WTC11 (cell line): ENCODE results near the gene ADSL. TPM values are rescaled to one million over a fixed set of nuclear protein-coding genes. Genes with fewer than 3 reads are reported as not detected.

ENCODE experiments used
- ATAC-seq: fragments of 200-7000 bp; cut with Tn5 transposase; 2 replicates; pipeline ENCODE4 v1.10.0; 2021; ENCODE audit warnings: mild to moderate bottlenecking, moderate library complexity
- CTCF ChIA-PET: fragments of 300-600 bp; sonication (Branson Sonifier 250); formaldehyde crosslinking; loops from one replicate; lab custom pipeline; 2021; ENCODE audit warnings: antibody characterized with exemption; lab: Charles Lee
- POLR2A ChIA-PET: fragments of 350-600 bp; sonication (Branson Sonifier 250); formaldehyde crosslinking; loops from one replicate; lab custom pipeline; 2021; ENCODE audit warnings: antibody characterized with exemption; lab: Charles Lee
- DNase-seq: peaks from one replicate; pipeline ENCODE4 v3.0.0; 2021; ENCODE audit warnings: low spot score
- H3K27ac Mint-ChIP-seq: 2 replicates; pipeline ENCODE4 v1.8.0; 2021; ENCODE audit warnings: mixed read lengths
- H3K27me3 Mint-ChIP-seq: 2 replicates; pipeline ENCODE4 v1.8.0; 2021; ENCODE audit warnings: low read depth, mild to moderate bottlenecking, moderate library complexity, mixed read lengths
- H3K36me3 Mint-ChIP-seq: 2 replicates; pipeline ENCODE4 v1.8.0; 2021; ENCODE audit warnings: mixed read lengths
- H3K4me1 Mint-ChIP-seq: 2 replicates; pipeline ENCODE4 v1.8.0; 2022; ENCODE audit warnings: mixed read lengths
- H3K4me3 Mint-ChIP-seq: 2 replicates; pipeline ENCODE4 v1.8.0; 2021; ENCODE audit warnings: mild to moderate bottlenecking, moderate library complexity, mixed read lengths
- H3K9me3 Mint-ChIP-seq: 2 replicates; pipeline ENCODE4 v1.8.0; 2021; ENCODE audit warnings: mixed read lengths
- ATF6 ChIP-seq: sonication (generic); formaldehyde crosslinking; IDR thresholded peaks from 2 replicates; pipeline ENCODE4 v1.8.1; 2023; ENCODE audit warnings: mild to moderate bottlenecking, missing genetic modification reagents
- CREM ChIP-seq: sonication (generic); formaldehyde crosslinking; IDR thresholded peaks from 2 replicates; pipeline ENCODE4 v1.8.1; 2022; ENCODE audit warnings: mild to moderate bottlenecking, missing genetic modification reagents, moderate library complexity
- FOXJ3 ChIP-seq: sonication (generic); formaldehyde crosslinking; IDR thresholded peaks from 2 replicates; pipeline ENCODE4 v1.9.0; 2021; ENCODE audit warnings: missing genetic modification reagents, mild to moderate bottlenecking, borderline replicate concordance
- FOXP1 ChIP-seq: sonication (generic); formaldehyde crosslinking; IDR thresholded peaks from 2 replicates; pipeline ENCODE4 v1.8.0; 2022; ENCODE audit warnings: missing genetic modification reagents, mild to moderate bottlenecking, moderate library complexity, borderline replicate concordance
- JUN ChIP-seq: sonication (generic); formaldehyde crosslinking; IDR thresholded peaks from 2 replicates; pipeline ENCODE4 v1.8.0; 2023; ENCODE audit warnings: mild to moderate bottlenecking, missing genetic modification reagents
- KAT7 ChIP-seq: sonication (generic); formaldehyde crosslinking; IDR thresholded peaks from 2 replicates; pipeline ENCODE4 v1.8.1; 2023; ENCODE audit warnings: missing genetic modification reagents, mild to moderate bottlenecking, borderline replicate concordance
- NFATC4 ChIP-seq: fragments of 250-450 bp; sonication (Bioruptor Pico); IDR thresholded peaks from 2 replicates; pipeline ENCODE4 v1.9.0; 2021; ENCODE audit warnings: mild to moderate bottlenecking
- NR3C1 ChIP-seq: sonication (generic); formaldehyde crosslinking; conservative IDR thresholded peaks from 2 replicates; pipeline ENCODE4 v1.8.1; 2023; ENCODE audit warnings: low read depth, mild to moderate bottlenecking, missing genetic modification reagents
- PRRX2 ChIP-seq: fragments of 250-450 bp; sonication (Bioruptor Pico); IDR thresholded peaks from 2 replicates; pipeline ENCODE4 v1.8.0; 2021; ENCODE audit warnings: mild to moderate bottlenecking
- SMAD3 ChIP-seq: sonication (generic); formaldehyde crosslinking; IDR thresholded peaks from 2 replicates; pipeline ENCODE4 v1.8.0; 2022; ENCODE audit warnings: missing genetic modification reagents, mild to moderate bottlenecking, borderline replicate concordance
- TP53 ChIP-seq: sonication (generic); formaldehyde crosslinking; IDR thresholded peaks from 2 replicates; pipeline ENCODE4 v1.8.1; 2023; ENCODE audit warnings: mild to moderate bottlenecking, missing genetic modification reagents
- ZNF138 ChIP-seq: sonication (generic); formaldehyde crosslinking; conservative IDR thresholded peaks from 2 replicates; pipeline ENCODE4 v1.8.1; 2022; ENCODE audit warnings: mild to moderate bottlenecking, moderate library complexity, missing genetic modification reagents
- ZNF219 ChIP-seq: sonication (generic); formaldehyde crosslinking; IDR thresholded peaks from 2 replicates; pipeline ENCODE4 v1.8.0; 2023; ENCODE audit warnings: missing genetic modification reagents, mild to moderate bottlenecking, borderline replicate concordance
- ZNF396 ChIP-seq: fragments of 250-450 bp; sonication (Bioruptor Pico); IDR thresholded peaks from 2 replicates; pipeline ENCODE4 v1.8.0; 2021; ENCODE audit warnings: mild to moderate bottlenecking, moderate library complexity, borderline replicate concordance
- ZNF512 ChIP-seq: sonication (generic); formaldehyde crosslinking; IDR thresholded peaks from 2 replicates; pipeline ENCODE4 v1.8.1; 2022; ENCODE audit warnings: missing genetic modification reagents, borderline replicate concordance
- total RNA-seq: library from RNA; stranded (reverse); gene quantifications from 3 replicates; pipeline ENCODE4 v1.2.3, GENCODE V29; 2021
- TF ChIP-seq, protein P1 (sequence below): sonication (generic); formaldehyde crosslinking; IDR thresholded peaks from 2 replicates; pipeline ENCODE4 v1.8.0; 2022; ENCODE audit warnings: missing genetic modification reagents
- TF ChIP-seq, protein P2 (sequence below): sonication (generic); formaldehyde crosslinking; IDR thresholded peaks from 2 replicates; pipeline ENCODE4 v1.8.1; 2023; ENCODE audit warnings: mild to moderate bottlenecking, moderate library complexity, missing genetic modification reagents
- TF ChIP-seq, protein P3 (sequence below): sonication (generic); formaldehyde crosslinking; IDR thresholded peaks from 2 replicates; pipeline ENCODE4 v1.8.1; 2022; ENCODE audit warnings: low read depth, missing genetic modification reagents, borderline replicate concordance
- TF ChIP-seq, protein P4 (sequence below): sonication (generic); formaldehyde crosslinking; IDR thresholded peaks from 2 replicates; pipeline ENCODE4 v1.8.1; 2023; ENCODE audit warnings: mild to moderate bottlenecking, missing genetic modification reagents, moderate library complexity

ADSL gene
- total RNA-seq, 1 experiment from 2014 or later: 154 TPM

- no peaks in the 10 kb centered on the region; the same call in none of the 2 replicates for H3K4me1 Mint-ChIP-seq
- H3K4me3 Mint-ChIP-seq: no peak overlapping the region
- ChIA-PET POLR2A (no interaction called here), CTCF (interaction anchor here (0.9 kb wide), 1 partner anchor 387 kb away, joined by 5 read pairs; no protein-coding TSS in a partner anchor)
- H3K27me3 Mint-ChIP-seq: no peaks in the 10 kb centered on the region; the same call in 1 of the 2 replicates
- ATAC-seq (no peak), DNase-seq (no peak)
- H3K36me3 Mint-ChIP-seq: no peaks in the 10 kb centered on the region
- no peak overlapping the region; the same call in 1 of the 2 replicates for H3K27ac Mint-ChIP-seq
- H3K9me3 Mint-ChIP-seq: no peaks in the 10 kb centered on the region
- TF ChIP-seq, protein P1, sequence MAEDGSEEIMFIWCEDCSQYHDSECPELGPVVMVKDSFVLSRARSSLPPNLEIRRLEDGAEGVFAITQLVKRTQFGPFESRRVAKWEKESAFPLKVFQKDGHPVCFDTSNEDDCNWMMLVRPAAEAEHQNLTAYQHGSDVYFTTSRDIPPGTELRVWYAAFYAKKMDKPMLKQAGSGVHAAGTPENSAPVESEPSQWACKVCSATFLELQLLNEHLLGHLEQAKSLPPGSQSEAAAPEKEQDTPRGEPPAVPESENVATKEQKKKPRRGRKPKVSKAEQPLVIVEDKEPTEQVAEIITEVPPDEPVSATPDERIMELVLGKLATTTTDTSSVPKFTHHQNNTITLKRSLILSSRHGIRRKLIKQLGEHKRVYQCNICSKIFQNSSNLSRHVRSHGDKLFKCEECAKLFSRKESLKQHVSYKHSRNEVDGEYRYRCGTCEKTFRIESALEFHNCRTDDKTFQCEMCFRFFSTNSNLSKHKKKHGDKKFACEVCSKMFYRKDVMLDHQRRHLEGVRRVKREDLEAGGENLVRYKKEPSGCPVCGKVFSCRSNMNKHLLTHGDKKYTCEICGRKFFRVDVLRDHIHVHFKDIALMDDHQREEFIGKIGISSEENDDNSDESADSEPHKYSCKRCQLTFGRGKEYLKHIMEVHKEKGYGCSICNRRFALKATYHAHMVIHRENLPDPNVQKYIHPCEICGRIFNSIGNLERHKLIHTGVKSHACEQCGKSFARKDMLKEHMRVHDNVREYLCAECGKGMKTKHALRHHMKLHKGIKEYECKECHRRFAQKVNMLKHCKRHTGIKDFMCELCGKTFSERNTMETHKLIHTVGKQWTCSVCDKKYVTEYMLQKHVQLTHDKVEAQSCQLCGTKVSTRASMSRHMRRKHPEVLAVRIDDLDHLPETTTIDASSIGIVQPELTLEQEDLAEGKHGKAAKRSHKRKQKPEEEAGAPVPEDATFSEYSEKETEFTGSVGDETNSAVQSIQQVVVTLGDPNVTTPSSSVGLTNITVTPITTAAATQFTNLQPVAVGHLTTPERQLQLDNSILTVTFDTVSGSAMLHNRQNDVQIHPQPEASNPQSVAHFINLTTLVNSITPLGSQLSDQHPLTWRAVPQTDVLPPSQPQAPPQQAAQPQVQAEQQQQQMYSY (CRISPR knock-in tag): no peak
- TF ChIP-seq, protein P2, sequence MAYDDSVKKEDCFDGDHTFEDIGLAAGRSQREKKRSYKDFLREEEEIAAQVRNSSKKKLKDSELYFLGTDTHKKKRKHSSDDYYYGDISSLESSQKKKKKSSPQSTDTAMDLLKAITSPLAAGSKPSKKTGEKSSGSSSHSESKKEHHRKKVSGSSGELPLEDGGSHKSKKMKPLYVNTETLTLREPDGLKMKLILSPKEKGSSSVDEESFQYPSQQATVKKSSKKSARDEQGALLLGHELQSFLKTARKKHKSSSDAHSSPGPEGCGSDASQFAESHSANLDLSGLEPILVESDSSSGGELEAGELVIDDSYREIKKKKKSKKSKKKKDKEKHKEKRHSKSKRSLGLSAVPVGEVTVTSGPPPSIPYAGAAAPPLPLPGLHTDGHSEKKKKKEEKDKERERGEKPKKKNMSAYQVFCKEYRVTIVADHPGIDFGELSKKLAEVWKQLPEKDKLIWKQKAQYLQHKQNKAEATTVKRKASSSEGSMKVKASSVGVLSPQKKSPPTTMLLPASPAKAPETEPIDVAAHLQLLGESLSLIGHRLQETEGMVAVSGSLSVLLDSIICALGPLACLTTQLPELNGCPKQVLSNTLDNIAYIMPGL (CRISPR knock-in tag): no peak
- TF ChIP-seq, protein P3, sequence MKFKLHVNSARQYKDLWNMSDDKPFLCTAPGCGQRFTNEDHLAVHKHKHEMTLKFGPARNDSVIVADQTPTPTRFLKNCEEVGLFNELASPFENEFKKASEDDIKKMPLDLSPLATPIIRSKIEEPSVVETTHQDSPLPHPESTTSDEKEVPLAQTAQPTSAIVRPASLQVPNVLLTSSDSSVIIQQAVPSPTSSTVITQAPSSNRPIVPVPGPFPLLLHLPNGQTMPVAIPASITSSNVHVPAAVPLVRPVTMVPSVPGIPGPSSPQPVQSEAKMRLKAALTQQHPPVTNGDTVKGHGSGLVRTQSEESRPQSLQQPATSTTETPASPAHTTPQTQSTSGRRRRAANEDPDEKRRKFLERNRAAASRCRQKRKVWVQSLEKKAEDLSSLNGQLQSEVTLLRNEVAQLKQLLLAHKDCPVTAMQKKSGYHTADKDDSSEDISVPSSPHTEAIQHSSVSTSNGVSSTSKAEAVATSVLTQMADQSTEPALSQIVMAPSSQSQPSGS (CRISPR knock-in tag): no peak
- TF ChIP-seq ZNF219 (no peak), PRRX2 (CRISPR knock-in tag) (no peak), FOXJ3 (CRISPR knock-in tag) (no peak), NFATC4 (CRISPR knock-in tag) (no peak), ZNF138 (no peak), JUN (CRISPR knock-in tag) (no peak), TP53 (CRISPR knock-in tag) (no peak), NR3C1 (CRISPR knock-in tag) (no peak), ATF6 (CRISPR knock-in tag) (no peak), FOXP1 (no peak), KAT7 (no peak), CREM (CRISPR knock-in tag) (no peak), ZNF512 (CRISPR knock-in tag) (no peak), ZNF396 (CRISPR knock-in tag) (no peak), SMAD3 (CRISPR knock-in tag) (no peak)
- TF ChIP-seq, protein P4, sequence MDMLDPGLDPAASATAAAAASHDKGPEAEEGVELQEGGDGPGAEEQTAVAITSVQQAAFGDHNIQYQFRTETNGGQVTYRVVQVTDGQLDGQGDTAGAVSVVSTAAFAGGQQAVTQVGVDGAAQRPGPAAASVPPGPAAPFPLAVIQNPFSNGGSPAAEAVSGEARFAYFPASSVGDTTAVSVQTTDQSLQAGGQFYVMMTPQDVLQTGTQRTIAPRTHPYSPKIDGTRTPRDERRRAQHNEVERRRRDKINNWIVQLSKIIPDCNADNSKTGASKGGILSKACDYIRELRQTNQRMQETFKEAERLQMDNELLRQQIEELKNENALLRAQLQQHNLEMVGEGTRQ (CRISPR knock-in tag): no peak
Observed at GRCh38 chr22:40340044-40340443, 6.3 kb upstream of the ADSL start.
